PFSK-1 (cell line): ENCODE data around the gene APEH.

Source experiments
- FOXP2 ChIP-seq: optimal IDR thresholded peaks from 2 replicates; pipeline ENCODE3; 2011; ENCODE audit warnings: borderline replicate concordance, control low read depth, inconsistent platforms; ENCODE audit not compliant: insufficient read depth; ENCODE audit errors: extremely low read length, extremely low read depth
- POLR2AphosphoS5 ChIP-seq: IDR thresholded peaks from 2 replicates; pipeline ENCODE4 v1.6.1; 2012; ENCODE audit warnings: low read depth, mild to moderate bottlenecking, control low read depth, low read length, moderate library complexity
- SIN3A ChIP-seq: IDR thresholded peaks from 2 replicates; pipeline ENCODE4 v1.6.1; 2012; ENCODE audit warnings: mild to moderate bottlenecking, low read length, moderate library complexity, borderline replicate concordance; ENCODE audit not compliant: insufficient read depth
- TAF1 ChIP-seq: IDR thresholded peaks from 2 replicates; pipeline ENCODE4 v1.6.1; 2012; ENCODE audit warnings: low read length, control low read depth, borderline replicate concordance; ENCODE audit not compliant: insufficient read depth
- TF ChIP-seq, protein P1 (sequence below), 2 experiments: IDR thresholded peaks; 2 replicates each; pipeline versions ENCODE4 v1.6.1 to v1.8.0; 2011 to 2012; ENCODE audit warnings: low read depth in 2 of 2, low read length in 2 of 2, control low read depth in 1 of 2, inconsistent platforms in 1 of 2, mild to moderate bottlenecking in 1 of 2, moderate library complexity in 1 of 2; ENCODE audit not compliant: insufficient read depth in 1 of 2

- TF ChIP-seq TAF1 (no peak), POLR2AphosphoS5 (no peak), SIN3A (no peak), FOXP2 (no peak)
- TF ChIP-seq, protein P1, sequence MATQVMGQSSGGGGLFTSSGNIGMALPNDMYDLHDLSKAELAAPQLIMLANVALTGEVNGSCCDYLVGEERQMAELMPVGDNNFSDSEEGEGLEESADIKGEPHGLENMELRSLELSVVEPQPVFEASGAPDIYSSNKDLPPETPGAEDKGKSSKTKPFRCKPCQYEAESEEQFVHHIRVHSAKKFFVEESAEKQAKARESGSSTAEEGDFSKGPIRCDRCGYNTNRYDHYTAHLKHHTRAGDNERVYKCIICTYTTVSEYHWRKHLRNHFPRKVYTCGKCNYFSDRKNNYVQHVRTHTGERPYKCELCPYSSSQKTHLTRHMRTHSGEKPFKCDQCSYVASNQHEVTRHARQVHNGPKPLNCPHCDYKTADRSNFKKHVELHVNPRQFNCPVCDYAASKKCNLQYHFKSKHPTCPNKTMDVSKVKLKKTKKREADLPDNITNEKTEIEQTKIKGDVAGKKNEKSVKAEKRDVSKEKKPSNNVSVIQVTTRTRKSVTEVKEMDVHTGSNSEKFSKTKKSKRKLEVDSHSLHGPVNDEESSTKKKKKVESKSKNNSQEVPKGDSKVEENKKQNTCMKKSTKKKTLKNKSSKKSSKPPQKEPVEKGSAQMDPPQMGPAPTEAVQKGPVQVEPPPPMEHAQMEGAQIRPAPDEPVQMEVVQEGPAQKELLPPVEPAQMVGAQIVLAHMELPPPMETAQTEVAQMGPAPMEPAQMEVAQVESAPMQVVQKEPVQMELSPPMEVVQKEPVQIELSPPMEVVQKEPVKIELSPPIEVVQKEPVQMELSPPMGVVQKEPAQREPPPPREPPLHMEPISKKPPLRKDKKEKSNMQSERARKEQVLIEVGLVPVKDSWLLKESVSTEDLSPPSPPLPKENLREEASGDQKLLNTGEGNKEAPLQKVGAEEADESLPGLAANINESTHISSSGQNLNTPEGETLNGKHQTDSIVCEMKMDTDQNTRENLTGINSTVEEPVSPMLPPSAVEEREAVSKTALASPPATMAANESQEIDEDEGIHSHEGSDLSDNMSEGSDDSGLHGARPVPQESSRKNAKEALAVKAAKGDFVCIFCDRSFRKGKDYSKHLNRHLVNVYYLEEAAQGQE (IDR thresholded peaks at IDR 0.05; ENCODE audit: insufficient read depth in 1 of 2, low read depth in 2 of 2, low read length in 2 of 2): no peak
Observed at GRCh38 chr3:49654955-49655556, 19.1 kb upstream of the APEH start.
